ENCODE results near the gene RRAS2.

- TF ChIP-seq, protein P1, sequence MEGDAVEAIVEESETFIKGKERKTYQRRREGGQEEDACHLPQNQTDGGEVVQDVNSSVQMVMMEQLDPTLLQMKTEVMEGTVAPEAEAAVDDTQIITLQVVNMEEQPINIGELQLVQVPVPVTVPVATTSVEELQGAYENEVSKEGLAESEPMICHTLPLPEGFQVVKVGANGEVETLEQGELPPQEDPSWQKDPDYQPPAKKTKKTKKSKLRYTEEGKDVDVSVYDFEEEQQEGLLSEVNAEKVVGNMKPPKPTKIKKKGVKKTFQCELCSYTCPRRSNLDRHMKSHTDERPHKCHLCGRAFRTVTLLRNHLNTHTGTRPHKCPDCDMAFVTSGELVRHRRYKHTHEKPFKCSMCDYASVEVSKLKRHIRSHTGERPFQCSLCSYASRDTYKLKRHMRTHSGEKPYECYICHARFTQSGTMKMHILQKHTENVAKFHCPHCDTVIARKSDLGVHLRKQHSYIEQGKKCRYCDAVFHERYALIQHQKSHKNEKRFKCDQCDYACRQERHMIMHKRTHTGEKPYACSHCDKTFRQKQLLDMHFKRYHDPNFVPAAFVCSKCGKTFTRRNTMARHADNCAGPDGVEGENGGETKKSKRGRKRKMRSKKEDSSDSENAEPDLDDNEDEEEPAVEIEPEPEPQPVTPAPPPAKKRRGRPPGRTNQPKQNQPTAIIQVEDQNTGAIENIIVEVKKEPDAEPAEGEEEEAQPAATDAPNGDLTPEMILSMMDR (conservative IDR thresholded peaks at IDR 0.05; ENCODE audit: low read depth, low read length) = no peak
- TF ChIP-seq MXI1 (IDR thresholded peaks at IDR 0.05; ENCODE audit: borderline replicate concordance, low read depth, low read length) (no peak), CEBPB (IDR thresholded peaks at IDR 0.05; ENCODE audit: low read depth, low read length) (no peak), RAD21 (IDR thresholded peaks at IDR 0.05; ENCODE audit: low read length) (no peak), POLR2A (IDR thresholded peaks at IDR 0.05; ENCODE audit: low read depth, low read length) (no peak), CHD1 (IDR thresholded peaks at IDR 0.05; ENCODE audit: low read depth, low read length) (no peak), SMC3 (IDR thresholded peaks at IDR 0.05; ENCODE audit: low read depth, low read length) (no peak)
Measured at GRCh38 chr11:14356342-14356741, 2.6 kb downstream of the RRAS2 start.
